Upper lobe of left lung (tissue), 6 donors: ENCODE results near the gene RABEP1. TPM values are rescaled to one million over a fixed set of nuclear protein-coding genes. Genes with fewer than 3 reads are reported as not detected.

ENCODE experiments used
- ATAC-seq, 2 donors: fragments of 200-7000 bp; cut with Tn5 transposase; one replicate each; pipeline ENCODE4 v1.9.1; 2022; ENCODE audit warnings: mild to moderate bottlenecking in 2 of 2, moderate library complexity in 2 of 2; ENCODE audit not compliant: low FRiP score in 2 of 2
- DNase-seq, 2 donors: peaks; one replicate each; pipeline ENCODE4 v3.0.0-alpha.2; 2019 to 2020
- H3K27ac ChIP-seq, 4 donors: fragments of 200-600 bp; sonication (generic); one replicate each; pipeline ENCODE4 v1.5.1; 2016 to 2019
- H3K27me3 ChIP-seq, 4 donors: fragments of 200-600 bp; sonication (generic); one replicate each; pipeline ENCODE4 v1.5.1; 2017 to 2019
- H3K36me3 ChIP-seq, 4 donors: fragments of 200-600 bp; sonication (generic); one replicate each; pipeline ENCODE4 v1.5.1; 2016 to 2019
- H3K4me1 ChIP-seq, 4 donors: fragments of 200-600 bp; sonication (generic); one replicate each; pipeline ENCODE4 v1.5.1; 2018 to 2019
- H3K4me3 ChIP-seq, 4 donors: fragments of 200-600 bp; sonication (generic); one replicate each; pipeline ENCODE4 v1.5.1; 2017 to 2019; ENCODE audit warnings: mild to moderate bottlenecking in 2 of 4, moderate library complexity in 1 of 4
- H3K9me3 ChIP-seq, 4 donors: fragments of 200-600 bp; sonication (generic); one replicate each; pipeline ENCODE4 v1.5.1; 2018 to 2019
- EP300 ChIP-seq, 4 donors: sonication (generic); formaldehyde crosslinking; IDR thresholded peaks; one replicate each; pipeline ENCODE4 v1.5.1; 2017; ENCODE audit warnings: antibody characterized with exemption in 4 of 4, control low read depth in 2 of 4
- POLR2A ChIP-seq, 4 donors: fragments of 450-650 bp; IDR thresholded peaks; one replicate each; pipeline ENCODE4 v1.5.1; 2016 to 2017; ENCODE audit warnings: antibody characterized with exemption in 4 of 4, mild to moderate bottlenecking in 2 of 4
- POLR2AphosphoS5 ChIP-seq, 2 donors: sonication (generic); formaldehyde crosslinking; IDR thresholded peaks; one replicate each; pipeline ENCODE4 v1.5.1; 2017; ENCODE audit warnings: antibody characterized with exemption in 2 of 2
- WGBS, 2 donors: methylation state at CpG; one replicate each; pipeline ENCODE4 v1.1.5; 2017 to 2018; 5-methylcytosine and 5-hydroxymethylcytosine counted together
- total RNA-seq, 6 donors: library from RNA; depleted of rRNA in 4 of 6; stranded (reverse); fragments of >200 nt in 4 of 6; gene quantifications; one replicate each; pipeline versions ENCODE4 v1.1.0 to v1.2.1, GENCODE V29; 2016 to 2021
- TF ChIP-seq, protein P1 (sequence below), 6 experiments: fragments of 450-650 bp in 4 of 6; fragments of 200-600 bp in 2 of 6; sonication (generic) in 2 of 6; IDR thresholded peaks; one replicate each; pipeline ENCODE4 v1.5.1; 2016 to 2019; ENCODE audit warnings: antibody characterized with exemption in 6 of 6
- donor health status: DM: no; HTN: no; CAD: no; lungs with moderate emphysema.
- donor health status: DM: no; HTN: yes; CAD: no; lungs with severe emphysema.

Gene RABEP1
- total RNA-seq, 6 donors from 2014 or later, result 36.1 to 81.7 (median 39.6) TPM

- Histone ChIP-seq H3K4me1 (no peaks in the 10 kb centered on the region), H3K9me3 (no peaks in the 10 kb centered on the region), H3K27ac (no peak overlapping the region), H3K36me3 (peaks cover 3 to 62% (median 17%) of the 10 kb centered on the region in 4 donors), H3K27me3 (no peaks in the 10 kb centered on the region), H3K4me3 (no peak overlapping the region)
- TF ChIP-seq POLR2A (IDR thresholded peaks at IDR 0.05), result no peak
- WGBS, 2 donors, result 92 to 93% methylated on average over 9 of the region's 9 CpGs
- DNase-seq, result no peak
- no peak for ATAC-seq
Measured at GRCh38 chr17:5344914-5345313, 62.8 kb downstream of the RABEP1 start.

- Histone ChIP-seq H3K4me1 (no peaks in the 10 kb centered on the region), H3K27ac (no peak overlapping the region), H3K36me3 (peaks cover 5 to 99% (median 40%) of the 10 kb centered on the region in 4 donors), H3K9me3 (no peaks in the 10 kb centered on the region), H3K27me3 (no peaks in the 10 kb centered on the region), H3K4me3 (no peak overlapping the region)
- TF ChIP-seq, protein P1, sequence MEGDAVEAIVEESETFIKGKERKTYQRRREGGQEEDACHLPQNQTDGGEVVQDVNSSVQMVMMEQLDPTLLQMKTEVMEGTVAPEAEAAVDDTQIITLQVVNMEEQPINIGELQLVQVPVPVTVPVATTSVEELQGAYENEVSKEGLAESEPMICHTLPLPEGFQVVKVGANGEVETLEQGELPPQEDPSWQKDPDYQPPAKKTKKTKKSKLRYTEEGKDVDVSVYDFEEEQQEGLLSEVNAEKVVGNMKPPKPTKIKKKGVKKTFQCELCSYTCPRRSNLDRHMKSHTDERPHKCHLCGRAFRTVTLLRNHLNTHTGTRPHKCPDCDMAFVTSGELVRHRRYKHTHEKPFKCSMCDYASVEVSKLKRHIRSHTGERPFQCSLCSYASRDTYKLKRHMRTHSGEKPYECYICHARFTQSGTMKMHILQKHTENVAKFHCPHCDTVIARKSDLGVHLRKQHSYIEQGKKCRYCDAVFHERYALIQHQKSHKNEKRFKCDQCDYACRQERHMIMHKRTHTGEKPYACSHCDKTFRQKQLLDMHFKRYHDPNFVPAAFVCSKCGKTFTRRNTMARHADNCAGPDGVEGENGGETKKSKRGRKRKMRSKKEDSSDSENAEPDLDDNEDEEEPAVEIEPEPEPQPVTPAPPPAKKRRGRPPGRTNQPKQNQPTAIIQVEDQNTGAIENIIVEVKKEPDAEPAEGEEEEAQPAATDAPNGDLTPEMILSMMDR (IDR thresholded peaks at IDR 0.05), result no peak
- TF ChIP-seq EP300 (IDR thresholded peaks at IDR 0.05), result no peak
- TF ChIP-seq POLR2A (IDR thresholded peaks at IDR 0.05), result no peak
- no peak for TF ChIP-seq POLR2AphosphoS5 (IDR thresholded peaks at IDR 0.05)
- no peak for DNase-seq
- ATAC-seq, result no peak
- WGBS, 2 donors, result 88 to 89% methylated on average over 4 of the region's 4 CpGs
Measured at GRCh38 chr17:5352681-5353289, 70.7 kb downstream of the RABEP1 start.

- WGBS, 2 donors, result 85 to 88% methylated on average over 2 of the region's 2 CpGs
- Histone ChIP-seq H3K9me3 (no peaks in the 10 kb centered on the region), H3K27me3 (no peaks in the 10 kb centered on the region), H3K4me1 (no peaks in the 10 kb centered on the region), H3K27ac (no peak overlapping the region), H3K36me3 (peaks cover 7 to 96% (median 40%) of the 10 kb centered on the region in 4 donors), H3K4me3 (no peak overlapping the region)
- ATAC-seq (no peak), DNase-seq (no peak)
- TF ChIP-seq EP300 (IDR thresholded peaks at IDR 0.05), result no peak
- no peak for TF ChIP-seq POLR2AphosphoS5 (IDR thresholded peaks at IDR 0.05)
- TF ChIP-seq, protein P1 (IDR thresholded peaks at IDR 0.05), result no peak
- TF ChIP-seq POLR2A (IDR thresholded peaks at IDR 0.05), result no peak
Measured at GRCh38 chr17:5354310-5354709, 72.2 kb downstream of the RABEP1 start.

DNA sequence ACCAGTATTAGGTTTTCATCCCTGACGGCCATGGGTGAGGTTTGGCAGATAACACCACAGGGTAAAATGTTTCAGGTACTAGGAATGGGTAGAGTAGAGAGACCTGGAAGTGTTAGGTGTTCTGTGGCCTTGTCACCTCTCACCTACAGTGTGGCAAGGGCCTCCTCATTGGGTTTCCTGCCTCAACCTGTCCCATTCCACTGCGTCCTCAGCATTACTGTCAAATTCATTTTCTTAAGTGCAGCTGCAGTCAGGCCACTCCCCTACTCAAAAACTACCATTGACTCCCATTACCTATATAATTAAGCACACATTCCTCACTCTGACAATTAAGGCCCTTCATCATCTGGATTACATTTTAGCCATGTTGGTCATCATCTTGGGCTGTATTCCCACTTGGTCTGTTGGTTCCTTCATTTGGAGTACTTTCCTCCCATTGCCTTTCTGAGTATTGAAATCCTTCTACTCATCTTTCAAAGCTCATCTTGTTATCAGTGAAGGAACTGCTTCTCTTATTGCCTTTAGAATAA, 72.9 kb downstream of the RABEP1 start:
- no peaks in the 10 kb centered on the region for H3K9me3 ChIP-seq
- TF ChIP-seq POLR2AphosphoS5 (IDR thresholded peaks at IDR 0.05) (no peak), EP300 (IDR thresholded peaks at IDR 0.05) (no peak), POLR2A (IDR thresholded peaks at IDR 0.05) (no peak)
- H3K4me3 ChIP-seq, result no peak overlapping the region
- DNase-seq, result no peak
- H3K4me1 ChIP-seq, result no peaks in the 10 kb centered on the region
- peak overlapping the region in 1 of 4 donors; percentile 10 for H3K27ac ChIP-seq
- ATAC-seq, result no peak
- H3K27me3 ChIP-seq, result no peaks in the 10 kb centered on the region
- 90 to 93% methylated on average over 2 of the region's 2 CpGs for WGBS, 2 donors
- peaks cover 7 to 92% (median 41%) of the 10 kb centered on the region in 4 donors for H3K36me3 ChIP-seq

GRCh38 chr17:5355421-5356129, 73.5 kb downstream of the RABEP1 start:
- H3K9me3 ChIP-seq, result no peaks in the 10 kb centered on the region
- ATAC-seq (peak in 1 of 2 donors; percentile 67), DNase-seq (no peak)
- 80 to 85% methylated on average over 3 of the region's 3 CpGs for whole genome bisulfite sequencing, 2 donors
- no peak overlapping the region for H3K4me3 ChIP-seq
- H3K27me3 ChIP-seq, result no peaks in the 10 kb centered on the region
- no peaks in the 10 kb centered on the region for H3K4me1 ChIP-seq
- no peak for TF ChIP-seq POLR2A (IDR thresholded peaks at IDR 0.05)
- TF ChIP-seq POLR2AphosphoS5 (IDR thresholded peaks at IDR 0.05), result no peak
- TF ChIP-seq, protein P1 (IDR thresholded peaks at IDR 0.05), result no peak
- no peak for TF ChIP-seq EP300 (IDR thresholded peaks at IDR 0.05)
- H3K36me3 ChIP-seq, result peaks cover 7 to 91% (median 41%) of the 10 kb centered on the region in 4 donors
- peak overlapping the region in 1 of 4 donors; percentile 10 for H3K27ac ChIP-seq
